Measurements from ENCODE around the gene FMC1. TPM values are rescaled to one million over a fixed set of nuclear protein-coding genes. Genes with fewer than 3 reads are reported as not detected.

The FMC1 gene
- total RNA-seq, 1 donor from 2014 or later: 10.4 TPM

- no peak for TF ChIP-seq CTCF (IDR thresholded peaks at IDR 0.05; ENCODE audit: unreplicated experiment)
- H3K27me3 Mint-ChIP-seq (ENCODE audit: low read depth): no peaks in the 10 kb centered on the region
- DNase-seq (ENCODE audit: low spot score in 2 of 2, unreplicated experiment in 2 of 2): no peak
- H3K27ac Mint-ChIP-seq: peak overlapping the region; percentile 57
- H3K36me3 Mint-ChIP-seq: peaks cover 3% of the 10 kb centered on the region
- H3K4me3 Mint-ChIP-seq: no peak overlapping the region
- peaks cover 27% of the 10 kb centered on the region for H3K4me1 Mint-ChIP-seq
- H3K9me3 Mint-ChIP-seq: no peaks in the 10 kb centered on the region
These were observed 29.3 kb downstream of the FMC1 start for GRCh38 chr7:139370301-139370942.

- H3K27ac Mint-ChIP-seq: peak overlapping the region; percentile 57
- no peaks in the 10 kb centered on the region for H3K27me3 Mint-ChIP-seq (ENCODE audit: low read depth)
- DNase-seq (ENCODE audit: low spot score in 2 of 2, unreplicated experiment in 2 of 2): no peak
- no peak for TF ChIP-seq CTCF (IDR thresholded peaks at IDR 0.05; ENCODE audit: unreplicated experiment)
- peaks cover 23% of the 10 kb centered on the region for H3K4me1 Mint-ChIP-seq
- H3K4me3 Mint-ChIP-seq: no peak overlapping the region
- H3K36me3 Mint-ChIP-seq: peaks cover 2% of the 10 kb centered on the region
- no peaks in the 10 kb centered on the region for H3K9me3 Mint-ChIP-seq
These were observed 29.8 kb downstream of the FMC1 start for GRCh38 chr7:139370943-139371313.

- Mint-ChIP-seq H3K36me3 (peaks cover 15% of the 10 kb centered on the region), H3K4me1 (peaks cover 20% of the 10 kb centered on the region)
These were observed 33.1 kb downstream of the FMC1 start for GRCh38 chr7:139374246-139374645.

DNA sequence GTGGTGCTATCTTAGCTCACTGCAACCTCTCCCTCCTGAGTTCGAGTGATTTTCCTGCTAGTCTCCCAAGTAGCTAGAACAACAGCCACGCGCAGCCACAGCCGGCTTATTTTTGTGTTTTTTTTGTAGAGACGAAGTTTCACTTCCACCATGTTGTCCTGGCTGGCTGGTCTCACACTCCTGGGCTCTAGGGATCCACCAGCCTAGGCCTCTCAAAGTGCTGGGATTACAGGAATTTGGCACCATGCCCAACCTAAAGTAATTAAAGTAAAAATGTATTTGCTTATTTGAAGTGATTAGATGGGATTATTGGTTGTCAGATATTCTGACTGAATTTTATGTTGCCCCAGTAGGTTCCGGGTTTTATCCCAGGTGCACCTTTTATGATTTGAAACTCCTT is 41.3 kb downstream of the FMC1 start:
- H3K4me3 Mint-ChIP-seq: no peak overlapping the region
- no peaks in the 10 kb centered on the region for H3K4me1 Mint-ChIP-seq
- no peak for DNase-seq (ENCODE audit: low spot score in 2 of 2, unreplicated experiment in 2 of 2)
- TF ChIP-seq CTCF (IDR thresholded peaks at IDR 0.05; ENCODE audit: unreplicated experiment): no peak
- H3K36me3 Mint-ChIP-seq: peaks cover 28% of the 10 kb centered on the region
- no peak overlapping the region for H3K27ac Mint-ChIP-seq
- H3K27me3 Mint-ChIP-seq (ENCODE audit: low read depth): no peaks in the 10 kb centered on the region
- H3K9me3 Mint-ChIP-seq: no peaks in the 10 kb centered on the region

More at GRCh38 chr7:139374246-139374645, 33.1 kb downstream of the FMC1 start:
- H3K27me3 Mint-ChIP-seq (ENCODE audit: low read depth): no peaks in the 10 kb centered on the region
- no peak overlapping the region for H3K27ac Mint-ChIP-seq
- DNase-seq (ENCODE audit: low spot score in 2 of 2, unreplicated experiment in 2 of 2): no peak
- no peaks in the 10 kb centered on the region for H3K9me3 Mint-ChIP-seq
- TF ChIP-seq CTCF (IDR thresholded peaks at IDR 0.05; ENCODE audit: unreplicated experiment): no peak
- no peak overlapping the region for H3K4me3 Mint-ChIP-seq

GRCh38 chr7:139384611-139385010 is 43.5 kb downstream of the FMC1 start:
- no peak overlapping the region for H3K4me3 Mint-ChIP-seq
- H3K36me3 Mint-ChIP-seq: peaks cover 34% of the 10 kb centered on the region
- TF ChIP-seq CTCF (IDR thresholded peaks at IDR 0.05; ENCODE audit: unreplicated experiment): no peak
- no peaks in the 10 kb centered on the region for H3K9me3 Mint-ChIP-seq
- no peak for DNase-seq (ENCODE audit: low spot score in 2 of 2, unreplicated experiment in 2 of 2)
- H3K27me3 Mint-ChIP-seq (ENCODE audit: low read depth): no peaks in the 10 kb centered on the region
- no peaks in the 10 kb centered on the region for H3K4me1 Mint-ChIP-seq
- no peak overlapping the region for H3K27ac Mint-ChIP-seq

- Mint-ChIP-seq H3K4me1 (no peaks in the 10 kb centered on the region), H3K27ac (no peak overlapping the region), H3K36me3 (peaks cover 34% of the 10 kb centered on the region), H3K27me3 (ENCODE audit: low read depth) (no peaks in the 10 kb centered on the region), H3K4me3 (no peak overlapping the region), H3K9me3 (no peaks in the 10 kb centered on the region)
- DNase-seq (ENCODE audit: low spot score in 2 of 2, unreplicated experiment in 2 of 2): no peak
- no peak for TF ChIP-seq CTCF (IDR thresholded peaks at IDR 0.05; ENCODE audit: unreplicated experiment)
These were observed 46.5 kb downstream of the FMC1 start for GRCh38 chr7:139387594-139387993.
